GM18519 (cell line): ENCODE measurements around the gene OTUD5.

Experiments
- ATAC-seq: cut with Tn5 transposase; IDR thresholded peaks from one replicate; pipeline ENCODE4 v1.9.1; 2021; ENCODE audit warnings: mild to moderate bottlenecking, moderate library complexity; ENCODE audit not compliant: unreplicated experiment, low FRiP score

The OTUD5 gene

GRCh38 chrX:48972220-48973164, 15.1 kb upstream of the OTUD5 start:
- no peak for ATAC-seq

GRCh38 chrX:48971249-48972219, 14.1 kb upstream of the OTUD5 start, which contains the start of gene KCND1:
Gene KCND1 (minus strand): TSS chrX:48971844. CDS start chrX:48970271, 1,573 bp downstream.
- no peak for ATAC-seq

GRCh38 chrX:48969471-48969870, 12.1 kb upstream of the OTUD5 start:
- ATAC-seq, result no peak

GRCh38 chrX:48968377-48968776, 11.0 kb upstream of the OTUD5 start:
- ATAC-seq, result no peak

DNA sequence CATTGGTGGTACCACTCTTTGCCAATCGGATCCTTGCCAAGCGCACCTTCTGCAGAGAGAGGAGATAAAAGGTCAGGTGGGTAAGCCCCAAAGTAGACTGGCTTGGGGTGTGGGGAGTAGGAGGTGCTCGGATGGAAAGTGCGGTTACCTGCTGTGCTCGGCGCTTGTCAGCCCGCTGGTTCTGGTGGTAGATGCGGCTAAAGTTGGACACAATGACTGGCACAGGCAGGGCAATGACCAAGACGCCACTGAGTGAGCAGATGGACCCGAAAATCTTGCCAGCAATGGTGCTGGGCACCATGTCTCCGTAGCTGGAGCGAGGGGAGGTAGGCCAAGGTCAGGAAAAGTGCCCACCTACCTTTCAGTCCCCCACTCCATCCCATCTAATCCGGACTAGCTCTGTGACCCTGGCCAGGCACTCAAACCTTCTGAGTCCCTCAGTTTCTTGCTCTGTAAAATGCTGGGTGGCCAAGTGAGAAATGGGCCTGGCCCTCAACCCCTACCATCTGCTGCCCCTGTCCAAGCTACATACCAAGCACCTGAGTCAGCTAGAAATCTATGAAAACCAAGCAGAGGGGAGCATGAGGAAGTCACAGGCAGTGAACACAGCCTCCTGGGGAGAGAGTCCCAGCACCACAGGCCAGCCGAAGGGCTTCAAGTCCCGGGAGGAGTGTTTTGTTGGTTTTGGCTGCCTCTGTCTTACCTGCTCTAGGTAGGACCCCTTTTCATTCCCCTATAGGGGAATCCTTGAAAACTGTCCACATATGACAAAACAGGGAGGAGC, 9.6 kb upstream of the OTUD5 start:
- no peak for ATAC-seq

DNA sequence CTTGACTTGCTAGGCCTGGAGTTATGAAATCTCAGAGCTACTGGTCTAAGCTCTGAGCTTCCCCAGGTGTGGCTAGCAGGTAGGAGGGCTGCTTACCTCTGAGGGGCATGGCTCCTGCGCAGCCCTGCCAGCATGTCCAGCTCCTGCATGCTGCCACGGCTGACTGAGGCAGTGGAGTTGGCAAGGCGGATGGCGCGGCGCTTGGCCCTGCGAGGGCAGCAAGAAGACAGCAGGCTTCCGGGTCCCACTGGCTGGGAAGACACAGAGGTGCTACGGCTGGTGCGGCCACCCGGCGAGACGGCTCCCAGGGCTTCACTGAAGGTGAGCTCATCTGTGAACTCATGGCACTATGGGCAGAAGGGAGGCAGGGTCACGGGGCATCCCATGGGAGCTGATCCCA, 8.6 kb upstream of the OTUD5 start:
- ATAC-seq, result no peak

DNA sequence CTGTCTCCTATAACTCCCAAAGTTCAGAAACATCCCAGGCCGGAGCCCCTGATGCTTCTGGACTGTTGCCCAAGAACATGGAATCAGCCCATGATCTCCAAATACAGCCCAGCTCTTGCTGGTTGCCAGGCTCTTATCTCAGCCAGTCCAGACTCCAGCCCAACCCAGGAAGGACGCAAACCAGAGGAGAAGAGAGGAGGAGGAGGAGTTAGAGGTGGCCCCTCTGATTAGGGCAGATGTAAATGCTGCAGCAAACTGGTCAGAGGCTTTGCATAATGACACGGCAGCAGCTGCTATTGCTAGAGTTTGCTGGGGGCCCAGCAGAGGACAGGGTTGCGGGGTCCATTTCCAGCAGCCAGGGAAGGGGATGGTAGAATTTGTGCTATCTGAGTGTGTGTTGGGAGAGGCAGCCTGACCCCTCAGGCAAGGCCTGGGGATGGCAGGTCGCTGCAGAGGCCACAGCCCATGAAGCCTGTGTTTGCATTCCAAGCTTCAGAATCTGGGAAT, 4.2 kb upstream of the OTUD5 start:
- no peak for ATAC-seq

DNA sequence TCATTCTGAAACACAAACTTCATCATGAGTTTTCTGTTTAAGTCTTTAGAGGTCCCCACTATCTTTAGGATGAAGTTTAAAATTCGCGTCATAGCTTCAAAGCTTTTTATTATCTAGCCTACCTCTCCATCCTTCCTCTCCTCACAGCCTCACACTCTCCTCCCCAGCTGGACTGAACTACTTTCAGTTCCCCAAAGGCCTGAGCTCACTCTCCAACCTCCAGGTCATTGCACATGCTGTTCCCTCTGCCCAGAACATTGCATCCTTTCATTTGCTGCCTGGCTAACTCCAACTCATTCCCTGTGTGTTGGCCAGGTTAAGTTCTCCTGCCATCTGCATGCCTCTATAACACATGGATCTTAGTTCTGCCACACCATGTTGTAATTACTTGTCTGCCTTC, 2.9 kb upstream of the OTUD5 start:
- no peak for ATAC-seq

GRCh38 chrX:48958635-48959094, 1.3 kb upstream of the OTUD5 start:
- ATAC-seq, result no peak

DNA sequence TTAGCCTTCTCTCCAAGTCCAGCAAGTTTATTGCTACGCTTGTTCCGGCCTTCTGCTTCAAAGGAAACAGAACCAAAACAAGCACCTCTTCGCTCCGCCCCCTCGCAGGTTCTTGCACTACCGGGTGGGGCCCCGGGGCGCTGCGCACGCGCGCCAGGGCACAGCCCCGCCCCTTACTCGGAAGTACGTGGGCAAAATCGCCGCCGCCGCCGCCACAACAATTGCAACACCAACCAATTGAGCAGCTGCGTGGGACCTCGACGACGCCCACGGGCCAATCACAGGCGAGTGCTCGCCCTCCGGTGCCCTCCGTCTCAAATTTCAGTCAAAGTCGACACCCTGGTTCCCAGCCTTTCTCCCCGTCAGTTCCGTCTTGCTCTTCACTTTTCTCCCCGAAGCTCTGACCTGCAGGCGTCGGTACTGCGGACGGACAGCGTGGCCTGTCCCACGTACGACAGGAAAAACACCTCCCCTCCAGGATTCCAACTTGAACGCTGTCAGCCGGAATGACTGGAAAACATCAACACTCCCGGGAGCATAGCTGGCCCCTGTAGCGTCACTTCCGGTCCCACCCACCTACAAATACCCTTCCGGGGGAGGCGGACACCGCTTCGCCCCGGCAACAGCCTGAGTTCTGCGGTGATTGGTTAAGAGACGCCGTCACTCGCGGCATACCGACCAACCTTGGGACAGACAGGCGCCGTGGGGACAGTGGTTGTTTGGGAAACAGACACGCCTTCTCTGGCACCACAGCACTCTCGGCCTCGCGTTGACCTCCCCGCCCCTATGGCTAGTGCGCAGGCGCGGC, 624 bp upstream of the OTUD5 start:
- ATAC-seq, result peak; percentile 78

GRCh38 chrX:48956728-48957414, 536 bp downstream of the OTUD5 start:
- no peak for ATAC-seq

DNA sequence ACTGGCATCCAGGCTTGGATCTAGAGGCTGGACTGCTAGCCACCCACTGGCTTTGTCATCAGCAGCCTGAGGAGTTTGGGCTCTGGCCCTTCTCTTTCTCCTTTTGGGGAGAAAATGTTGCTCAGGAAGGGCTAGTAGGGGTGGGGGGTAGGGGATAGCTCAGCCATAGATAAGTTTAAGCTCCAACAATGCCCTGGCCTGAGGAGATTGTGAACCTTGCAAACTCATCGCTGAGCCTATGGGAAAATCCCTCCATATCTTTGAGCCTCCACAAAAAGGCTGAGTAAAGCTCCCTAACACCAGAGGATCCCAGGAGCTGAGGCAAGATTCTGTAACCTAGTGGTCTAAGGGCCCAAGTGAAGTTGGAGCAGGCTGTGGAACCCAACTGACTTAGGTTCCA, 8.8 kb downstream of the OTUD5 start:
- ATAC-seq, result no peak

DNA sequence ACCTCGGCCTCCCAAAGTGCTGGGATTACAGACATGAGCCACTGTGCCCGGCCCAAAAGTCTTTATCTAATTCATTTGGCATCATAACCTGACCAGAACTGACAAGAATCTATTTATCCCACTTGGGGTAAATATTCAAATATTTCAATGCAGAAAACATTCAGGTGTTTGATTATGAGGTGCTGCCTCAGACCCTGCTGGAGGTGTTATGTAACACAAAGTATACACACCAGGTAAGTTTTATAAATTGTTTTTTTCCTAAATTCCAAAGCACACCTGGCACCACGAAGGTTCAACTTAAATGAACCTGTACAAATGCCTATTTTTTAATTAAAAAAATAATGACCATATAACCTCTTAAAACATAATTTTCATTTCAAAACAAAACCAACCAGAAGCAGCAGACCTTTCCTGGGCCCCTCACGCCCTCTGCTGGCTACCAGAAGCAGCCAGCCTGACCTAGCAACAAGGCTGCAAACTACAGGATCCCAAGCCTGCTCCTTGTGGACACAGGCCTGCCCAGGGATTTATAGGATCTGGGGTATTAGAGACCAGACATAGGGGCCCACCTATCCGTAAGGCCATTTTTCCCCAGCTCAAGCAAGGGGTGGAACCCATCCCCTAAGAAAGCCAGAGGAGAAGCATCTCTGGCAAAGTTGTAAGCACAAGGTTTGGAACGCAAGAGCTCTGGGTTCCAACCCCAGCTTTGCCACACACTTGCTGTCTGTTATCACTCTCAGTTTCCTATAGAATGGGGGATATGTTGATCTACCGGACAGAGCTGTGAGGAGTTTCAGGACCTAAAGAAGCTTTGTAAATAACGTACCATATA, 11.7 kb downstream of the OTUD5 start:
- no peak for ATAC-seq

DNA sequence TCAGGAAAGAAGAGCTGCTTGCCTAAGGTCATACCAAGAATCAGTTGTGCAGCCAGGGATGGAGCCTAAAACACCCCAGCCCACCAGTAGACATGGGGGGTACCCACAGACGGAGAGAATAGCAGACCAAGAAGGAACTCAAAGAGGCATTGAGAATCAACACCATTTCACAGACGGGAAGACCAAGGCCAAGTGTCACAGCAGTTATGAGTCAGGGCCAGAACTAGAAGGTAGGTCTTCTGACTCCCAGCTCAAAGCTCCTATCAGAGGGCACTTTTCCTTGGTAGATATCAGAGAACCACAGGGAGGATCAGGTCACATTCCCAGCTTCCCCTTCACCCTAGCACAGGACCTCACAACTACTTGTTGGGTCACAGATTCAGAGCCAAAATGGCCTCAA, 14.5 kb downstream of the OTUD5 start:
- no peak for ATAC-seq

- ATAC-seq, result no peak
Measured at GRCh38 chrX:48940404-48940955, 16.9 kb downstream of the OTUD5 start.

DNA sequence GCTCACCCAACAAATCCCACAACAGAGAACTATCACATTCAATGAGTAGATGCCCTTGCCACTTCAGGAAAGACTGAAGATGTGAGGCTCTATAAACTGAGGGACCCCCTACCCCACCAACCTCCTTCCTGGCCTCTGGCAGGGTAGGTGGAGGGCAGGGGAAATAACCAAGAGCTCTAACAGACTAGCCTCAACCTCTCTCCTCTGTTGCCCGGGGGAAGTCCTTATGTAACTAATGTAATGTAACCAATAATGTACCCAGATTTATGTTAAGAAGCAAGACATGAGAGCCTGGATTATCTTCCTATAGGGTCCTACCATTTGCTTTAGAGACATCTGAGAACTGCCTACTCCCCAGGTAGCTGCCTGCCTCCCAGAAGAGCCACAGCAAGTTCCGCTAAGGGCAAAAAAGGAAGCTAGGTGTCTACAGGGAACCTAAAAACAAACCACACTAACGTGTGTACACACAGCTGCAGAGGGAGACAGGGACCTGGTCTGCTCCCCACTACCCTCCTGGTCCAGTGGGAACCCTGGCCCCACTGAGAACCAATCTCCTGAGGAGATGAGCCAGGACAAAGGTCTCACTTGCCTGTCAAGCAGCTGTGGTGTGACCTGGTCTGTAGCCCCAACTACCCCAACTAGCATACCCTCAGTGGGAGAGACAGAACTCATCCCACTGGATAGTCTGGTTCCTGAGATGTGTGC, 17.7 kb downstream of the OTUD5 start:
- ATAC-seq, result no peak
